Mucosa of descending colon (tissue), 3 donors: Measurements from ENCODE around the gene KRT86. TPM values are rescaled to one million over a fixed set of nuclear protein-coding genes. Genes with fewer than 3 reads are reported as not detected.

Experiments used
- ATAC-seq: fragments of 200-7000 bp; cut with Tn5 transposase; one replicate; pipeline ENCODE4 v1.9.1; 2020; ENCODE audit warnings: mild to moderate bottlenecking, moderate library complexity
- DNase-seq, 3 donors: peaks; one replicate each; pipeline ENCODE4 v3.0.0-alpha.2; 2020
- H3K36me3 ChIP-seq: fragments of 200-600 bp; one replicate; pipeline ENCODE4 v1.8.0; 2021; ENCODE audit warnings: low read depth, mild to moderate bottlenecking
- H3K4me1 ChIP-seq: fragments of 200-600 bp; one replicate; pipeline ENCODE4 v1.8.0; 2021; ENCODE audit warnings: low read depth, mild to moderate bottlenecking
- H3K4me3 ChIP-seq: fragments of 200-600 bp; one replicate; pipeline ENCODE4 v1.8.0; 2021; ENCODE audit warnings: mild to moderate bottlenecking
- H3K9me3 ChIP-seq: fragments of 200-600 bp; one replicate; pipeline ENCODE4 v1.8.0; 2021; ENCODE audit warnings: mild to moderate bottlenecking
- intact Hi-C, 2 donors: fragments of 100-400 bp; cut with DNase I in 1 of 2; cut with micrococcal nuclease in 1 of 2; formaldehyde crosslinking; loops; one replicate each; pipeline versions ENCODE4 v1.11.0 to v1.11.1; 2022; cut with DNase I, micrococcal nuclease
- total RNA-seq, 3 donors: library from RNA; stranded (reverse); fragmentation: NEBNext Ultra II Directional in 2 of 3; extraction: Animal tissue kit (Norgen Biotek cat#: 25700) in 2 of 3; gene quantifications; one replicate each; pipeline versions ENCODE4 v1.2.1 to v1.2.4, GENCODE V29; 2021 to 2023
- TF ChIP-seq, protein P1 (sequence below): fragments of 200-600 bp; IDR thresholded peaks from one replicate; pipeline ENCODE4 v1.8.0; 2022; ENCODE audit warnings: antibody characterized with exemption, mild to moderate bottlenecking
- donor health status: DM: no; HTN: no; CAD: no; lungs with moderate emphysema.
- donor health status: DM: no; HTN: no; CAD: no.
- donor health status: DM: no; HTN: yes; CAD: no.

The KRT86 gene
- total RNA-seq, 3 donors from 2014 or later = 0.35 to 0.58 TPM; not detected in 1

- H3K4me3 ChIP-seq = no peak overlapping the region
- ATAC-seq (peak; percentile 86), DNase-seq (peak in 2 of 3 donors; percentile 47 to 63)
- TF ChIP-seq, protein P1, sequence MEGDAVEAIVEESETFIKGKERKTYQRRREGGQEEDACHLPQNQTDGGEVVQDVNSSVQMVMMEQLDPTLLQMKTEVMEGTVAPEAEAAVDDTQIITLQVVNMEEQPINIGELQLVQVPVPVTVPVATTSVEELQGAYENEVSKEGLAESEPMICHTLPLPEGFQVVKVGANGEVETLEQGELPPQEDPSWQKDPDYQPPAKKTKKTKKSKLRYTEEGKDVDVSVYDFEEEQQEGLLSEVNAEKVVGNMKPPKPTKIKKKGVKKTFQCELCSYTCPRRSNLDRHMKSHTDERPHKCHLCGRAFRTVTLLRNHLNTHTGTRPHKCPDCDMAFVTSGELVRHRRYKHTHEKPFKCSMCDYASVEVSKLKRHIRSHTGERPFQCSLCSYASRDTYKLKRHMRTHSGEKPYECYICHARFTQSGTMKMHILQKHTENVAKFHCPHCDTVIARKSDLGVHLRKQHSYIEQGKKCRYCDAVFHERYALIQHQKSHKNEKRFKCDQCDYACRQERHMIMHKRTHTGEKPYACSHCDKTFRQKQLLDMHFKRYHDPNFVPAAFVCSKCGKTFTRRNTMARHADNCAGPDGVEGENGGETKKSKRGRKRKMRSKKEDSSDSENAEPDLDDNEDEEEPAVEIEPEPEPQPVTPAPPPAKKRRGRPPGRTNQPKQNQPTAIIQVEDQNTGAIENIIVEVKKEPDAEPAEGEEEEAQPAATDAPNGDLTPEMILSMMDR = no peak
- H3K9me3 ChIP-seq = no peaks in the 10 kb centered on the region
- intact Hi-C loops = no loop called here
- H3K36me3 ChIP-seq = no peaks in the 10 kb centered on the region
- H3K4me1 ChIP-seq = peaks cover 8% of the 10 kb centered on the region
Measured at GRCh38 chr12:52307836-52308805, 33.7 kb downstream of the KRT86 start.

DNA sequence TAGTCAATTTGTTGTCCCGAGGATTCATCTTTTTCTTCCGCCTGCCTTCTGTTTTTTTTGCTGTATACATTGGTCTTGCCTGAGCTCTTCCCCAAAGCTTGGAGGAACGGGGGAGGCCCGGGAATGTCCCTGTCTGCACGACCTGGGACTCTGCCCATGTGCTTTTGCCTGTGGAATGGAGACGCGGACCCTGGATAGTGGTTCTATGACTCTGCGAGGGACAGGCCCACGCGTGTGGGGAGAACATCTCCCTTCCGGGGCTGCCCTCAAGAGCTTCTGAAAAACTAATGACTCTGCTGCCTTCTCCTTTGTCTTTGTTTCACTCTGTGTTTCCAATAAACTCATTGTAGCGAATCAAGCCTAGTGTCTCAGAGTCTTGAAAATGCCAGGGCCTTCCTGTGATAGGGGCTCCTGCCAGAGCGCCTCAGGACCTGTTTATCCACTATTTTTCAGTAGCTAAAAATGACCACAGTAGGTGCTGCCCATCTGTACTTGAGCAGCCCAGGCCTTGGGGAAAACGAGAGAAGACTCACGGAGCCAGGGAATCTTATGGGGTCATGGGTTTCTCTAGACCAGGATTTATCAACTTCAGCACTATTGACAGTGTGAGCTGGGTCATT is 34.5 kb downstream of the KRT86 start:
- intact Hi-C loops = no loop called here
- Histone ChIP-seq H3K36me3 (no peaks in the 10 kb centered on the region), H3K4me1 (peaks cover 8% of the 10 kb centered on the region), H3K9me3 (no peaks in the 10 kb centered on the region), H3K4me3 (no peak overlapping the region)
- TF ChIP-seq, protein P1 = no peak
- DNase-seq = no peak
- no peak for ATAC-seq

GRCh38 chr12:52310622-52311284 is 36.3 kb downstream of the KRT86 start:
- Histone ChIP-seq H3K36me3 (no peaks in the 10 kb centered on the region), H3K4me1 (peaks cover 8% of the 10 kb centered on the region), H3K4me3 (no peak overlapping the region), H3K9me3 (no peaks in the 10 kb centered on the region)
- intact Hi-C loops = no loop called here
- TF ChIP-seq, protein P1 = no peak
- ATAC-seq (no peak), DNase-seq (no peak)

DNA sequence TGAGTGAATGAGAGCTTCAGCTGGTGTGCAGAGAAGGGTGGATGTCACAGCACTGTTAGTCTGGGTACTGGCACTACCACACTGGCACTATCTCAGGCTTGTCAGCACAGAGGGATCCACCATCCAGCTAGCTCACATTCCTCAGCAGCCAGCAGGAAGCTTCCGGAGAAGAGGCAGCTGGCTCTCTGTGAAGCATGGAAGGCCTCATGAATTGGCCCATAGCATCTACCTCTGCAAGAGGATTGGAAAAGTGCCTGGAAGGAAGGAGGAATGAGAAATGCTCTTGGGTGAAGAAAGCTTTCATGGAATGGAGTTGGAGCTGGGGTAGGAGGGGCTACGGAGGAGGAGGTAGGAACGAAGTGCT is 36.8 kb downstream of the KRT86 start:
- intact Hi-C loops = no loop called here
- TF ChIP-seq, protein P1 = no peak
- no peak for ATAC-seq

DNA sequence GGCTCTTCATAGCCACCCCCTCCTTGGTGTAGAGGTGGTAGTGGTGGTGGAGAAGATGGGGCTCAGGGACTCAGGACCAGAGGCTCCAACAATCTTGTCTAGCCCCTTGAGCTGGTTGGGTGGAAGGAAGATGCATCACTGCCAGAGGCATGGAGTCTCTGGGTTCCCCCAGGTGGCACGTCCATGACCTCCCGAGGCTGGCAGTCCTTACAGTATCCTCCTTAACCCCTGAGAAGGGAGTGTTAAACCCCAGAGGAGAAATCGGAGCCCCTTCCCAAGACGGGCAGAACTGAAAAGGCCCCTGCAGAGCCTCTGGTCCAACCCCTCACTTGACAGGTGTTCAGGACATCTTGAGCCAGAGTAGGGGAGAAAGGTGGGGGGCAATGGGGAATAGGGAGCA is 37.6 kb downstream of the KRT86 start:
- TF ChIP-seq, protein P1 = no peak
- intact Hi-C loops = no loop called here
- no peak for DNase-seq
- Histone ChIP-seq H3K9me3 (no peaks in the 10 kb centered on the region), H3K4me3 (no peak overlapping the region), H3K36me3 (no peaks in the 10 kb centered on the region), H3K4me1 (peaks cover 8% of the 10 kb centered on the region)
- ATAC-seq = no peak

More for the DNA sequence above, 36.8 kb downstream of the KRT86 start:
- H3K4me3 ChIP-seq = no peak overlapping the region
- H3K9me3 ChIP-seq = no peaks in the 10 kb centered on the region
- H3K4me1 ChIP-seq = peaks cover 8% of the 10 kb centered on the region
- no peak for DNase-seq
- no peaks in the 10 kb centered on the region for H3K36me3 ChIP-seq
